K562 (cell line): ENCODE data around the gene ATP6V0E2. TPM values are rescaled to one million over a fixed set of nuclear protein-coding genes. Genes with fewer than 3 reads are reported as not detected.

Experiments used
- ATAC-seq: fragments of 200-7000 bp; cut with Tn5 transposase; 3 replicates; pipeline ENCODE4 v1.9.1; 2020; ENCODE audit warnings: moderate library complexity
- BruUV-seq: library from RNA; stranded (reverse); fragments of 400-500 nt; replicated peaks from 2 replicates; lab custom pipeline; 2021; lab: Mats Ljungman, UMichigan
- CTCF ChIA-PET: fragments of 300-600 bp; formaldehyde crosslinking; extraction: SDS; loops from one replicate; lab custom pipeline; 2021; ENCODE audit warnings: low intra/inter-chr PET ratio; lab: Yijun Ruan, JAX
- POLR2A ChIA-PET: fragments of 300-600, 350-650 bp; sonication (Branson Sonifier 250); formaldehyde crosslinking; extraction: SDS; loops from one replicate; lab custom pipeline; 2021; ENCODE audit warnings: antibody characterized with exemption, inconsistent platforms; lab: Yijun Ruan, JAX
- DNase-seq, 4 experiments: peaks; one replicate each; pipeline versions ENCODE4 v3.0.0 to v3.0.0-alpha.2; 2011 to 2018; ENCODE audit warnings: low spot score in 3 of 4, mixed read lengths in 3 of 4; ENCODE audit errors: extremely low read depth in 1 of 4
- FAIRE-seq: peaks from 2 replicates; lab custom pipeline; 2011; peaks lifted over from hg19 to GRCh38; lab: Jason Lieb, UNC
- H2AFZ ChIP-seq: 2 replicates; pipeline ENCODE4 v1.6.0; 2011; ENCODE audit warnings: low read depth, low read length, control low read depth, inconsistent platforms
- H3K27ac ChIP-seq: fragments of 200-600 bp; 3 replicates; pipeline ENCODE4 v1.8.0; 2011; ENCODE audit warnings: low read depth, mild to moderate bottlenecking, control low read depth, inconsistent platforms, low read length, moderate library complexity, mixed read lengths; ENCODE audit errors: extremely low read depth
- H3K27me3 ChIP-seq, 2 experiments: fragments of 300-600 bp in 1 of 2; 2 replicates in 1 of 2; 3 replicates in 1 of 2; pipeline versions ENCODE4 v1.6.0 to v1.8.0; 2011; ENCODE audit warnings: inconsistent platforms in 2 of 2, low read length in 2 of 2, mild to moderate bottlenecking in 1 of 2, mixed read lengths in 1 of 2, moderate library complexity in 1 of 2; ENCODE audit not compliant: control insufficient read depth in 2 of 2, insufficient read depth in 2 of 2
- H3K36me3 ChIP-seq: fragments of 300-600 bp; 3 replicates; pipeline ENCODE4 v1.8.0; 2011; ENCODE audit warnings: mild to moderate bottlenecking, low read length, inconsistent platforms; ENCODE audit not compliant: control insufficient read depth, insufficient read depth
- H3K4me1 ChIP-seq, 2 experiments: fragments of 200-600 bp in 1 of 2; replicated peaks in 1 of 2; 2 replicates in 1 of 2; 3 replicates in 1 of 2; pipeline versions ENCODE4 v1.5.1 to v1.8.0; 2011; ENCODE audit warnings: inconsistent platforms in 2 of 2, low read length in 2 of 2, mild to moderate bottlenecking in 1 of 2, mixed read lengths in 1 of 2, moderate library complexity in 1 of 2; ENCODE audit not compliant: control insufficient read depth in 2 of 2, insufficient read depth in 2 of 2
- H3K4me2 ChIP-seq: 2 replicates; pipeline ENCODE4 v1.6.1; 2011; ENCODE audit warnings: low read length, control low read depth, inconsistent platforms, mixed read lengths; ENCODE audit not compliant: insufficient read depth
- H3K4me3 ChIP-seq: fragments of 200-600 bp; sonication (generic), shearing (Covaris generic); 2 replicates; pipeline ENCODE4 v1.5.1; 2016; ENCODE audit warnings: control low read depth, inconsistent platforms
- H3K79me2 ChIP-seq: fragments of 200-600 bp; 3 replicates; pipeline ENCODE4 v1.8.0; 2011; ENCODE audit warnings: low read length, inconsistent platforms; ENCODE audit not compliant: control insufficient read depth, insufficient read depth
- H3K9ac ChIP-seq, 2 experiments: 2 replicates each; pipeline versions ENCODE4 v1.6.0 to v1.6.1; 2011; ENCODE audit warnings: low read depth in 2 of 2, low read length in 2 of 2, control low read depth in 1 of 2, inconsistent platforms in 1 of 2, mild to moderate bottlenecking in 1 of 2, mixed read lengths in 1 of 2; ENCODE audit not compliant: insufficient read depth in 1 of 2
- H3K9me1 ChIP-seq: one replicate; pipeline ENCODE4 v1.6.0; 2011; ENCODE audit warnings: inconsistent platforms, mild to moderate bottlenecking, low read length, moderate library complexity; ENCODE audit not compliant: control insufficient read depth, insufficient read depth
- H3K9me3 ChIP-seq: replicated peaks from 2 replicates; pipeline ENCODE4 v1.5.1; 2011; ENCODE audit warnings: low read depth, low read length, inconsistent platforms; ENCODE audit not compliant: control insufficient read depth, insufficient read depth
- H4K20me1 ChIP-seq: replicated peaks from 2 replicates; pipeline ENCODE4 v1.6.1; 2011; ENCODE audit warnings: low read length, inconsistent platforms, mixed read lengths; ENCODE audit not compliant: control insufficient read depth, insufficient read depth
- FOXJ2 ChIP-seq: fragments of 200-800 bp; sonication (Bioruptor generic); IDR thresholded peaks from 2 replicates; pipeline ENCODE4 v1.6.1; 2016; ENCODE audit warnings: missing genetic modification characterization, missing compliant biosample characterization
- FOXM1 ChIP-seq, 2 experiments: fragments of 450-650 bp in 1 of 2; sonication (generic) in 1 of 2; formaldehyde crosslinking in 1 of 2; IDR thresholded peaks; 2 replicates each; pipeline versions ENCODE4 v1.6.1 to v1.9.0; 2017 to 2022; ENCODE audit warnings: low read depth in 2 of 2, mild to moderate bottlenecking in 2 of 2, missing genetic modification reagents in 1 of 2, moderate library complexity in 1 of 2
- MECOM ChIP-seq: fragments of 250-450 bp; sonication (Bioruptor Pico); IDR thresholded peaks from 2 replicates; pipeline ENCODE4 v1.8.0; 2022; ENCODE audit warnings: inconsistent platforms
- NELFE ChIP-seq: IDR thresholded peaks from 2 replicates; pipeline ENCODE4 v1.6.1; 2011; ENCODE audit warnings: mild to moderate bottlenecking; ENCODE audit not compliant: insufficient read depth, insufficient read length
- NR2F6 ChIP-seq: fragments of 450-650 bp; formaldehyde crosslinking; IDR thresholded peaks from 2 replicates; pipeline ENCODE4 v1.4.0; 2020; ENCODE audit warnings: mild to moderate bottlenecking
- POLR2A ChIP-seq: fragments of 450-650 bp; conservative IDR thresholded peaks from 2 replicates; pipeline ENCODE4 v1.6.1; 2016
- RBFOX2 ChIP-seq: fragments of 200-400 bp; formaldehyde crosslinking; IDR thresholded peaks from 2 replicates; pipeline ENCODE4 v1.6.1; 2017; ENCODE audit warnings: low read depth, mild to moderate bottlenecking, low read length, moderate library complexity
- RBM15 ChIP-seq: fragments of 200-400 bp; formaldehyde crosslinking; IDR thresholded peaks from 2 replicates; pipeline ENCODE4 v1.6.1; 2018; ENCODE audit warnings: mild to moderate bottlenecking, low read length, moderate library complexity; ENCODE audit not compliant: insufficient read depth
- TCFL5 ChIP-seq: fragments of 250-450 bp; sonication (Bioruptor Pico); conservative IDR thresholded peaks from 2 replicates; pipeline ENCODE4 v1.6.1; 2021; ENCODE audit warnings: mild to moderate bottlenecking, moderate library complexity, matching md5 sums
- ZC3H8 ChIP-seq: fragments of 450-650 bp; IDR thresholded peaks from 2 replicates; pipeline ENCODE4 v1.6.1; 2017
- ZNF146 ChIP-seq: IDR thresholded peaks from one replicate; pipeline ENCODE4 v1.6.1; 2018; ENCODE audit warnings: missing compliant biosample characterization; ENCODE audit not compliant: unreplicated experiment
- ZNF561 ChIP-seq: fragments of 450-650 bp; formaldehyde crosslinking; conservative IDR thresholded peaks from 2 replicates; pipeline ENCODE4 v1.4.0; 2020; ENCODE audit warnings: mild to moderate bottlenecking, moderate library complexity
- WGBS: fragments of 100-300 bp; shearing (Covaris generic); methylation state at CpG from one replicate; pipeline ENCODE4 v1.1.6; 2016; ENCODE audit warnings: low coverage, mixed read lengths; ENCODE audit not compliant: insufficient coverage; ENCODE audit errors: missing lambda C conversion rate; 5-methylcytosine and 5-hydroxymethylcytosine counted together
- in situ Hi-C: fragments of 300-500 bp; cut with MboI; formaldehyde crosslinking; loops from 4 replicates; pipeline ENCODE4 v1.15.0; 2018; ENCODE audit warnings: inconsistent platforms, mixed read lengths
- intact Hi-C: fragments of 100-400 bp; cut with micrococcal nuclease; formaldehyde crosslinking; loops from 2 replicates; pipeline ENCODE4 v1.14.2; 2022
- polyA plus RNA-seq, 8 experiments: library from polyadenylated mRNA; depleted of rRNA in 4 of 8; stranded (reverse) in 5 of 8; unstranded in 3 of 8; fragments of >200 nt; fragmentation: Nextera tagmentation in 2 of 8; fragmentation: Illumina TruSeq in 1 of 8; extraction: Ambion mirVana in 2 of 8; extraction: Trizol in 1 of 8; gene quantifications; 2 replicates each; pipeline versions ENCODE4 v1.2.1 to v1.2.3, GENCODE V29; 2011 to 2014; ENCODE audit warnings: inconsistent platforms in 1 of 8, missing spikeins in 1 of 8
- total RNA-seq, 7 experiments: library from RNA; depleted of rRNA in 6 of 7; stranded (reverse); fragments of >200 nt in 6 of 7; fragmentation: Illumina TruSeq in 2 of 7; extraction: Trizol in 2 of 7; gene quantifications; 2 replicates each; pipeline versions ENCODE4 v1.2.1 to v1.2.3, GENCODE V29; 2011 to 2021; ENCODE audit warnings: low replicate concordance in 1 of 7
- TF ChIP-seq, protein P1 (sequence below): IDR thresholded peaks from 3 replicates; pipeline ENCODE4 v1.6.1; 2011; ENCODE audit warnings: borderline replicate concordance, mild to moderate bottlenecking; ENCODE audit not compliant: insufficient read length, insufficient read depth
- TF ChIP-seq, protein P2 (sequence below): fragments of 250-450 bp; sonication (Bioruptor Pico); IDR thresholded peaks from 2 replicates; pipeline ENCODE4 v1.8.0; 2022; ENCODE audit warnings: moderate library complexity, mild to moderate bottlenecking, inconsistent platforms
- TF ChIP-seq, protein P3 (sequence below): fragments of 450-650 bp; formaldehyde crosslinking; IDR thresholded peaks from 2 replicates; pipeline ENCODE4 v1.4.0; 2020; ENCODE audit warnings: mild to moderate bottlenecking, mixed read lengths

Gene ATP6V0E2
- total and polyA plus RNA-seq, 9 of the 15 experiments (the other 6 are each of a cell fraction or from before 2014, with no cell fraction given), result 0.55 to 18.5 (median 10.9) TPM

DNA sequence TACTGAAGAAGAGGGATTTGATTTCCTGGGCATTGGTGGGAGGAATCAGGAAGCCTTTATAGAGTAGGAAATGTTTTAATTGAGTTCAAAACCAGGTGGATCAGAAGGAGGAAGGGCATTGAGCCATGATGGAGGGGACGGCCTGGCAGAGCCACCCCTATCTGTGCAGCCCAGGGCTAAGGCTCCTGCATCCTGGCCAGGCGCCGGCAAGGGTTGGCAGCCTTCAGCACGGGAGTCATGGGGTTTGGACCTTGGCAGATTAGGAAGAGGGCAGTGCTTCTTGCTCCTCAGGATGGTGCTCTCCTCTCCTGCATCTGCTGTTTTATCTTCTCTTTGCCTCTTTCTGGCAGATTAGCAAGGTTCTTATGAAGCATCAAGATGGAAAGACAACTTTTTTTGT lies 23.1 kb upstream of the ATP6V0E2 start (continued):
- TF ChIP-seq NR2F6 (CRISPR knock-in tag), result no peak

DNA sequence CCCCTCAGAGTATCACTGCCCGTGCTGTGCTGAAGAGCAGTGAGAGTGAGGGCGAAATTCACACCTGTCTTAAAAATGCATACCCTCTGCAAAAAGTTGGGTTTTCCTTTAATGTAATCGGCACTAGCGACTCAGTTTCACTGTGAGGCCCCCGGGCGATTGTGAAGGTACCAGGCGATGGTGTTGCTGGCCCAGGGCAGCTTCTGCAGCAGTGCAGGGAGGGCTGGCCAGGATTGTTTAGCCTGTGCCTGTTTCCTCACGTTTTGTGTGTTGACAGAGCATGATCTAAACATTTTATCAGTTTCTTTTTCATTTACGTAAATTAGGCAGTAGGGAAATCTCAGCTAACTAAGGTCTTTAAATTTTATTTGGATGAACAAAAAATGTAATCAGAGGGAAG lies 22.3 kb upstream of the ATP6V0E2 start:
- Histone ChIP-seq H3K27ac (no peak overlapping the region), H3K79me2 (no peaks in the 10 kb centered on the region), H3K9ac (no peak overlapping the region), H3K9me3 (no peaks in the 10 kb centered on the region), H3K36me3 (no peaks in the 10 kb centered on the region), H4K20me1 (0 out of 2 replicates have a peak, but pooled peaks cover 9% of the 10 kb centered on the region), H3K4me1 (peaks cover 14 to 20% of the 10 kb centered on the region in 2 experiments), H2AFZ (no peak overlapping the region), H3K4me2 (no peak overlapping the region), H3K4me3 (no peak overlapping the region), H3K27me3 (peaks cover 45 to 50% of the 10 kb centered on the region in 2 experiments), H3K9me1 (no peaks in the 10 kb centered on the region)
- in situ Hi-C loops, result loop anchor here (25.0 kb wide), 1 partner anchor 186 kb away; no protein-coding TSS in a partner anchor
- ATAC-seq (no peak), DNase-seq (no peak), FAIRE-seq (no peak)
- CTCF ChIA-PET, result no interaction called here
- TF ChIP-seq FOXM1 (IDR thresholded peaks at IDR 0.05; ENCODE audit: low read depth), result no peak
- TF ChIP-seq FOXM1 (CRISPR knock-in tag; IDR thresholded peaks at IDR 0.05; ENCODE audit: low read depth), result no peak
- no peak for TF ChIP-seq FOXJ2 (tag)
- no peak for TF ChIP-seq ZNF146 (CRISPR knock-in tag)
- no peak for TF ChIP-seq NELFE
- TF ChIP-seq MECOM (CRISPR knock-in tag), result no peak
- TF ChIP-seq, protein P1, sequence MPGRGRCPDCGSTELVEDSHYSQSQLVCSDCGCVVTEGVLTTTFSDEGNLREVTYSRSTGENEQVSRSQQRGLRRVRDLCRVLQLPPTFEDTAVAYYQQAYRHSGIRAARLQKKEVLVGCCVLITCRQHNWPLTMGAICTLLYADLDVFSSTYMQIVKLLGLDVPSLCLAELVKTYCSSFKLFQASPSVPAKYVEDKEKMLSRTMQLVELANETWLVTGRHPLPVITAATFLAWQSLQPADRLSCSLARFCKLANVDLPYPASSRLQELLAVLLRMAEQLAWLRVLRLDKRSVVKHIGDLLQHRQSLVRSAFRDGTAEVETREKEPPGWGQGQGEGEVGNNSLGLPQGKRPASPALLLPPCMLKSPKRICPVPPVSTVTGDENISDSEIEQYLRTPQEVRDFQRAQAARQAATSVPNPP, result no peak
- no peak for TF ChIP-seq RBFOX2
- no peak for TF ChIP-seq TCFL5 (CRISPR knock-in tag)
- TF ChIP-seq RBM15, result no peak
- TF ChIP-seq POLR2A, result no peak
- TF ChIP-seq, protein P2, sequence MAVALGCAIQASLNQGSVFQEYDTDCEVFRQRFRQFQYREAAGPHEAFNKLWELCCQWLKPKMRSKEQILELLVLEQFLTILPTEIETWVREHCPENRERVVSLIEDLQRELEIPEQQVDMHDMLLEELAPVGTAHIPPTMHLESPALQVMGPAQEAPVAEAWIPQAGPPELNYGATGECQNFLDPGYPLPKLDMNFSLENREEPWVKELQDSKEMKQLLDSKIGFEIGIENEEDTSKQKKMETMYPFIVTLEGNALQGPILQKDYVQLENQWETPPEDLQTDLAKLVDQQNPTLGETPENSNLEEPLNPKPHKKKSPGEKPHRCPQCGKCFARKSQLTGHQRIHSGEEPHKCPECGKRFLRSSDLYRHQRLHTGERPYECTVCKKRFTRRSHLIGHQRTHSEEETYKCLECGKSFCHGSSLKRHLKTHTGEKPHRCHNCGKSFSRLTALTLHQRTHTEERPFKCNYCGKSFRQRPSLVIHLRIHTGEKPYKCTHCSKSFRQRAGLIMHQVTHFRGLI (CRISPR knock-in tag), result no peak
- no peak for TF ChIP-seq ZC3H8
- TF ChIP-seq ZNF561 (CRISPR knock-in tag), result no peak
- TF ChIP-seq, protein P3, sequence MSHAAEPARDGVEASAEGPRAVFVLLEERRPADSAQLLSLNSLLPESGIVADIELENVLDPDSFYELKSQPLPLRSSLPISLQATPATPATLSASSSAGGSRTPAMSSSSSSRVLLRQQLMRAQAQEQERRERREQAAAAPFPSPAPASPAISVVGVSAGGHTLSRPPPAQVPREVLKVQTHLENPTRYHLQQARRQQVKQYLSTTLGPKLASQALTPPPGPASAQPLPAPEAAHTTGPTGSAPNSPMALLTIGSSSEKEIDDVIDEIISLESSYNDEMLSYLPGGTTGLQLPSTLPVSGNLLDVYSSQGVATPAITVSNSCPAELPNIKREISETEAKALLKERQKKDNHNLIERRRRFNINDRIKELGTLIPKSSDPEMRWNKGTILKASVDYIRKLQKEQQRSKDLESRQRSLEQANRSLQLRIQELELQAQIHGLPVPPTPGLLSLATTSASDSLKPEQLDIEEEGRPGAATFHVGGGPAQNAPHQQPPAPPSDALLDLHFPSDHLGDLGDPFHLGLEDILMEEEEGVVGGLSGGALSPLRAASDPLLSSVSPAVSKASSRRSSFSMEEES (CRISPR knock-in tag), result no peak
- BruUV-seq, result no TSS peak
- 7% methylated on average over 9 of the region's 9 CpGs for WGBS
- POLR2A ChIA-PET, result interaction anchor here (0.5 to 3.5 kb wide), 2 partner anchors 12 to 185 kb away, joined by 3 to 29 read pairs; partner anchors contain the start of gene ZNF862
- intact Hi-C loops, result no loop called here
